ENCODE data around the gene DNER.

The DNER gene

DNA sequence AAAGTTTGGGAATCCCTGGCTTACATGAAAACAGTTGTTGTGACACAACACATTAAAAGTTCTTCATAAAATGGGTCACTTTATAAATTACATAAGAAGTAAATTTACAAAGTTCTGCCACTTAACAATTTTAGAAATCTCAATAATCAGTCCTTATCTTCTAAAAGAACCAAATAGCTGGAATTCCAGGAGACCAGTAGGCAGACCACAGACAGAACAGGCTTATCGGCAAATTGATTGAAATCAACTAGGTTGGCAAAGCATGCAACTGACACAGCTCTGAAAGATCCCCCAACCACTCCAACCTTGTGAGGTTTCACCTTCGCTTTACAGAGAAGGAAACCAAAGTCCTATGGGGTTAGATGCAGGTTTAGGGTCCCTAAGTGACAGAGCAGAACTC lies 103.0 kb downstream of the DNER start:
- DNase-seq (ENCODE audit: low read depth) = peak; percentile 39
- H3K4me3 ChIP-seq (ENCODE audit: low read depth, low read length) = no peak overlapping the region
- TF ChIP-seq, protein P1, sequence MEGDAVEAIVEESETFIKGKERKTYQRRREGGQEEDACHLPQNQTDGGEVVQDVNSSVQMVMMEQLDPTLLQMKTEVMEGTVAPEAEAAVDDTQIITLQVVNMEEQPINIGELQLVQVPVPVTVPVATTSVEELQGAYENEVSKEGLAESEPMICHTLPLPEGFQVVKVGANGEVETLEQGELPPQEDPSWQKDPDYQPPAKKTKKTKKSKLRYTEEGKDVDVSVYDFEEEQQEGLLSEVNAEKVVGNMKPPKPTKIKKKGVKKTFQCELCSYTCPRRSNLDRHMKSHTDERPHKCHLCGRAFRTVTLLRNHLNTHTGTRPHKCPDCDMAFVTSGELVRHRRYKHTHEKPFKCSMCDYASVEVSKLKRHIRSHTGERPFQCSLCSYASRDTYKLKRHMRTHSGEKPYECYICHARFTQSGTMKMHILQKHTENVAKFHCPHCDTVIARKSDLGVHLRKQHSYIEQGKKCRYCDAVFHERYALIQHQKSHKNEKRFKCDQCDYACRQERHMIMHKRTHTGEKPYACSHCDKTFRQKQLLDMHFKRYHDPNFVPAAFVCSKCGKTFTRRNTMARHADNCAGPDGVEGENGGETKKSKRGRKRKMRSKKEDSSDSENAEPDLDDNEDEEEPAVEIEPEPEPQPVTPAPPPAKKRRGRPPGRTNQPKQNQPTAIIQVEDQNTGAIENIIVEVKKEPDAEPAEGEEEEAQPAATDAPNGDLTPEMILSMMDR (conservative IDR thresholded peaks at IDR 0.05; ENCODE audit: low read depth, low read length) = no peak

DNA sequence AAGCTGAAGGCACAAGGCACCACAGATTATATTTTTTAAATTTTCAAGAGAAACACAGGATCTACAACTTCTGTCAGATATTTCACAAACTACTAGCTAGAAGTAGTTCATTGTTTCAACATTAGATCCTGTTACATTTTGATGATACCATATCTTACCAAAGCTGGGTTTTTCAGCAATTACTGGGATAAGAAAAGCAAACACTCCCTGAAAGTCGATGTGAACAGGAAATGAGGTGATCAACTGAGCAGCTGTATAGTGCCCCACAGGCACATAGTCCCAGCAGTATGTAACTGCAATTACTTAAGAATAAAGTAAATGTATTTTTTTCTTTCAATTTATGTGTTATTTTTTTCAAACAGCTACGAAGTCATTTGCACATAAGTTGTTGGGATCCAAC lies 103.5 kb downstream of the DNER start:
- TF ChIP-seq, protein P1 (conservative IDR thresholded peaks at IDR 0.05; ENCODE audit: low read depth, low read length) = no peak
- peak; percentile 92 for DNase-seq (ENCODE audit: low read depth)
- peak overlapping the region; percentile 33 for H3K4me3 ChIP-seq (ENCODE audit: low read depth, low read length)

DNA sequence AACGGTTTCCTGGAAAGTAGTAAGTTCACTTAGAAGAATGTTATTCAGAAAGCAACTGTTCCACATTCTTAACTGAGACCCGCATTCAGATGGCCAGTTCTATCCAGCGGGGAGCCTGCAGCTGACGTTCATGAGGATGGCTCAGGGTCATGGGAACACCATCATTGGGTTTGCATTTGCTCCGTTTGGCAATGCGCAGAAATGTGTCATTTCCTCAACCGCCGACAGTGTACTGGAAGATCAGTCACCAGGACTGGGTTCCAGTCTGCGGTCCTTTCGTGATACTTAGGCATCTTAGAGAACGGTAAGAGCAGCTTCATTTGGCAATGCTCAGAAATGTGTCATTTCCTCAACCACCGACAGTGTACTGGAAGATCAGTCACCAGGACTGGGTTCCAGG lies 104.0 kb downstream of the DNER start:
- peak; percentile 97 for DNase-seq (ENCODE audit: low read depth)
- H3K4me3 ChIP-seq (ENCODE audit: low read depth, low read length) = peak overlapping the region; percentile 33
- TF ChIP-seq, protein P1 (conservative IDR thresholded peaks at IDR 0.05; ENCODE audit: low read depth, low read length) = no peak

DNA sequence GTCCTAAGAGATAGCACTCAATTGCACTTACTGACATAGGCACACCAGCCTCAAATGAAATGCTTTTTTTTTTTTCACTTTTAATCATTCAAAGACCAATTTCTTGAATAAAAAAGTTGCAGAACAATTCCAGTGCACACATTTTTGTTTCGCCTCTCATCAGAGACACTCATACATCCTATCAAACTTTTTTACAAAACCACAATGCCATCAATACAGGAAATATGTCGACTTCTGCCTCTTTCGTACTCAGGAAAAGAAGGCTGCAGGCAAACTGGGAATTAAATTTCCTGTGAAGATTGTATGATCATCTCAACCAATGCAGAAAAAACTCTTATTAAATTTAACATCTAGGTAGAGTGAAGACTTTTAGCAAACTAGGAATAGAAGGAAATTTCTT lies 112.4 kb downstream of the DNER start:
- H3K4me3 ChIP-seq (ENCODE audit: low read depth, low read length) = no peak overlapping the region
- TF ChIP-seq, protein P1 (conservative IDR thresholded peaks at IDR 0.05; ENCODE audit: low read depth, low read length) = no peak

DNA sequence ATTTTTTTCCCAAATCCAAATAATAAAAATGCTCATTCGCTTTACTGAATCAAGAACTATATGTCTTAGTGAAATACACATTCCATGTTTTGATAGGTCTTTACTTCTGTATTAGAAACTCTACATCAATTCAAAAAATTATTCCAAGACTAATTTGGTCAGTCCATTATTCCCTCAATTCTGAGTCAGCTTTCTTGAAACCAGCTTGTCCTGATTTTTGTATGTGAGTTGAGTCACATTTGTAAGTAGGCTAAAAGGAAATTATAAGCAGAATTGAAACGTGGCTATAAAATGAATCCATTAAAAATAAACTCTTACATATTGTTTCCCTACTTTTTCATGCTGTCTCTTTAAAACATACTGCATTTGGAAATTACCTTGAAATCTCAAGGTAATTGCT lies 113.0 kb downstream of the DNER start:
- TF ChIP-seq, protein P1 (conservative IDR thresholded peaks at IDR 0.05; ENCODE audit: low read depth, low read length) = no peak
- DNase-seq (ENCODE audit: low read depth) = no peak
- H3K4me3 ChIP-seq (ENCODE audit: low read depth, low read length) = no peak overlapping the region

More for the DNA sequence above, 112.4 kb downstream of the DNER start:
- DNase-seq (ENCODE audit: low read depth) = no peak

DNA sequence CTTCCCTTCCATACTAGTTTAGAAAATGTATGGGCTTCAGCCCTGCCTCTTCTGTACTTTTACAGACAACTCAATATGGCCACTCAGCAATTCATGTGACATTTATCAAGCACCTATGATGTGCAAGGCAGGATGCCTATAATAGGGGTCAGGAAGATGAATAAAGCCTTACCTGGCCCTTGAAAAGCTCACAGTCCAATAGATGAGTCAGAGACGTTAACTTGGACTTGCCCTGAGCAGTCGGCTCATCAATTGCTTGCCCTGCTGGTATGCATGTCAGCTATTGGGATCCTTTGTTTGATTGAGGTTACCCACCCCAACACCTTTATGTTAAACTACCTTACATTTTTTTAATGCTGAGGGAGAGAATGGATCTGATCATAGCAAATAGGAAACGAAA lies 116.1 kb downstream of the DNER start:
- TF ChIP-seq, protein P1 (conservative IDR thresholded peaks at IDR 0.05; ENCODE audit: low read depth, low read length) = no peak
- no peak for DNase-seq (ENCODE audit: low read depth)
- H3K4me3 ChIP-seq (ENCODE audit: low read depth, low read length) = no peak overlapping the region

DNA sequence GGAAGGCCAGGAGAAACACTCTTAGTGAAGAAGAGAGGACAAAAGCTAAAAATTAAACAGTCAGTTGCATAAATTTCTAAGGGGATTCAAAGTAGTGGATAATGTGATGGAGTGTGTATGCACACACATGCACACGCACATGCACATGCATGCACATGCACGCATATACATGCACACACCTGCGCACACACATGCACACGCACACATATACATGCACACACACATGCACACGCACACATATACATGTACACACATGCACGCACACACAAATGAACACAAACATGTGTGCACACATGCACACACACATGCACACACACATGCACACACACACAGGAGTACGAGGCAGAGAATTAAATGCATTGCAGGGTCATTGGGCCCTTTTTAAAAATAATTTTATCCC lies 117.6 kb downstream of the DNER start:
- TF ChIP-seq, protein P1 (conservative IDR thresholded peaks at IDR 0.05; ENCODE audit: low read depth, low read length) = no peak
- H3K4me3 ChIP-seq (ENCODE audit: low read depth, low read length) = no peak overlapping the region
- no peak for DNase-seq (ENCODE audit: low read depth)

Measured in choroid plexus epithelial cell (primary cell).